Endodermal cell (in vitro differentiated cells): Measurements from ENCODE around the gene DCTD. TPM values are rescaled to one million over a fixed set of nuclear protein-coding genes. Genes with fewer than 3 reads are reported as not detected.

Experiments used
- DNase-seq: peaks from one replicate; pipeline ENCODE4 v3.0.0-alpha.2; 2017
- H3K27ac ChIP-seq: 2 replicates; pipeline ENCODE4 v1.5.1; 2013; ENCODE audit warnings: mild to moderate bottlenecking, low read depth, low read length, moderate library complexity
- H3K27me3 ChIP-seq: 2 replicates; pipeline ENCODE4 v1.6.1; 2013; ENCODE audit warnings: mild to moderate bottlenecking, low read length, moderate library complexity; ENCODE audit not compliant: insufficient read depth, control insufficient read depth, poor library complexity, severe bottlenecking
- H3K36me3 ChIP-seq: 2 replicates; pipeline ENCODE4 v1.7.0; 2013; ENCODE audit warnings: mild to moderate bottlenecking, low read length, moderate library complexity; ENCODE audit not compliant: control insufficient read depth, insufficient read depth
- H3K4me1 ChIP-seq: one replicate; pipeline ENCODE4 v1.7.0; 2013; ENCODE audit warnings: low read length; ENCODE audit not compliant: control insufficient read depth, insufficient read depth
- H3K4me3 ChIP-seq: 2 replicates; pipeline ENCODE4 v1.5.1; 2013; ENCODE audit warnings: mild to moderate bottlenecking, low read length, moderate library complexity
- H3K9ac ChIP-seq: 2 replicates; pipeline ENCODE4 v1.6.1; 2013; ENCODE audit warnings: mild to moderate bottlenecking, low read length, moderate library complexity; ENCODE audit not compliant: poor library complexity, severe bottlenecking; ENCODE audit errors: extremely low read depth
- H3K9me3 ChIP-seq: 2 replicates; pipeline ENCODE4 v1.6.1; 2013; ENCODE audit warnings: mild to moderate bottlenecking, low read length, moderate library complexity; ENCODE audit not compliant: control insufficient read depth
- H3K27ac Mint-ChIP-seq: 2 replicates; pipeline ENCODE4 v1.8.0; 2020; ENCODE audit warnings: mixed read lengths
- H3K27me3 Mint-ChIP-seq: 2 replicates; pipeline ENCODE4 v1.8.0; 2021; ENCODE audit warnings: mild to moderate bottlenecking, mixed read lengths; ENCODE audit not compliant: insufficient read depth
- H3K36me3 Mint-ChIP-seq: 2 replicates; pipeline ENCODE4 v1.8.0; 2020; ENCODE audit warnings: low read depth, mixed read lengths
- H3K4me1 Mint-ChIP-seq: 2 replicates; pipeline ENCODE4 v1.8.0; 2020; ENCODE audit warnings: mixed read lengths
- H3K4me3 Mint-ChIP-seq: 2 replicates; pipeline ENCODE4 v1.8.0; 2020; ENCODE audit warnings: mild to moderate bottlenecking, moderate library complexity, mixed read lengths
- H3K9me3 Mint-ChIP-seq: 2 replicates; pipeline ENCODE4 v1.8.0; 2020; ENCODE audit warnings: mild to moderate bottlenecking, mixed read lengths
- WGBS, 2 experiments: methylation state at CpG; one replicate each; pipeline versions ENCODE4 v1.1.5 to v1.1.7; 2013; ENCODE audit warnings: missing lambda C conversion rate in 2 of 2, mixed read lengths in 1 of 2; ENCODE audit not compliant: insufficient coverage in 1 of 2, insufficient read length in 1 of 2; 5-methylcytosine and 5-hydroxymethylcytosine counted together
- total RNA-seq, 2 donors: library from RNA; stranded (reverse); fragmentation: NEBNext Ultra II Directional in 1 of 2; extraction: Animal tissue kit (Norgen Biotek cat#: 25700) in 1 of 2; gene quantifications; 2 replicates in 1 of 2; 3 replicates in 1 of 2; pipeline ENCODE4 v1.2.1, GENCODE V29; 2021
- TF ChIP-seq, protein P1 (sequence below): fragments of 200-600 bp; sonication (generic); conservative IDR thresholded peaks from 2 replicates; pipeline ENCODE4 v1.5.0; 2021; ENCODE audit warnings: antibody characterized with exemption, mild to moderate bottlenecking

DCTD gene
- total RNA-seq, 2 donors from 2014 or later, result 104 to 111 TPM

- peaks cover 28% of the 10 kb centered on the region for H3K9me3 Mint-ChIP-seq
- DNase-seq, result no peak
- H3K36me3 Mint-ChIP-seq, result no peaks in the 10 kb centered on the region
- Histone ChIP-seq H3K4me1 (no peaks in the 10 kb centered on the region), H3K27me3 (no peaks in the 10 kb centered on the region), H3K27ac (no peak overlapping the region), H3K9me3 (peaks cover 15% of the 10 kb centered on the region), H3K4me3 (no peak overlapping the region), H3K36me3 (no peaks in the 10 kb centered on the region), H3K9ac (no peak overlapping the region)
- no peaks in the 10 kb centered on the region for H3K4me1 Mint-ChIP-seq
- H3K4me3 Mint-ChIP-seq, result no peak overlapping the region
- TF ChIP-seq, protein P1, sequence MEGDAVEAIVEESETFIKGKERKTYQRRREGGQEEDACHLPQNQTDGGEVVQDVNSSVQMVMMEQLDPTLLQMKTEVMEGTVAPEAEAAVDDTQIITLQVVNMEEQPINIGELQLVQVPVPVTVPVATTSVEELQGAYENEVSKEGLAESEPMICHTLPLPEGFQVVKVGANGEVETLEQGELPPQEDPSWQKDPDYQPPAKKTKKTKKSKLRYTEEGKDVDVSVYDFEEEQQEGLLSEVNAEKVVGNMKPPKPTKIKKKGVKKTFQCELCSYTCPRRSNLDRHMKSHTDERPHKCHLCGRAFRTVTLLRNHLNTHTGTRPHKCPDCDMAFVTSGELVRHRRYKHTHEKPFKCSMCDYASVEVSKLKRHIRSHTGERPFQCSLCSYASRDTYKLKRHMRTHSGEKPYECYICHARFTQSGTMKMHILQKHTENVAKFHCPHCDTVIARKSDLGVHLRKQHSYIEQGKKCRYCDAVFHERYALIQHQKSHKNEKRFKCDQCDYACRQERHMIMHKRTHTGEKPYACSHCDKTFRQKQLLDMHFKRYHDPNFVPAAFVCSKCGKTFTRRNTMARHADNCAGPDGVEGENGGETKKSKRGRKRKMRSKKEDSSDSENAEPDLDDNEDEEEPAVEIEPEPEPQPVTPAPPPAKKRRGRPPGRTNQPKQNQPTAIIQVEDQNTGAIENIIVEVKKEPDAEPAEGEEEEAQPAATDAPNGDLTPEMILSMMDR, result no peak
- no peaks in the 10 kb centered on the region for H3K27me3 Mint-ChIP-seq
- H3K27ac Mint-ChIP-seq, result no peak overlapping the region
- WGBS, 2 experiments, result 94 to 97% methylated on average over 2 of the region's 2 CpGs
Observed at GRCh38 chr4:182955411-182955810, 38.2 kb upstream of the DCTD start.

DNA sequence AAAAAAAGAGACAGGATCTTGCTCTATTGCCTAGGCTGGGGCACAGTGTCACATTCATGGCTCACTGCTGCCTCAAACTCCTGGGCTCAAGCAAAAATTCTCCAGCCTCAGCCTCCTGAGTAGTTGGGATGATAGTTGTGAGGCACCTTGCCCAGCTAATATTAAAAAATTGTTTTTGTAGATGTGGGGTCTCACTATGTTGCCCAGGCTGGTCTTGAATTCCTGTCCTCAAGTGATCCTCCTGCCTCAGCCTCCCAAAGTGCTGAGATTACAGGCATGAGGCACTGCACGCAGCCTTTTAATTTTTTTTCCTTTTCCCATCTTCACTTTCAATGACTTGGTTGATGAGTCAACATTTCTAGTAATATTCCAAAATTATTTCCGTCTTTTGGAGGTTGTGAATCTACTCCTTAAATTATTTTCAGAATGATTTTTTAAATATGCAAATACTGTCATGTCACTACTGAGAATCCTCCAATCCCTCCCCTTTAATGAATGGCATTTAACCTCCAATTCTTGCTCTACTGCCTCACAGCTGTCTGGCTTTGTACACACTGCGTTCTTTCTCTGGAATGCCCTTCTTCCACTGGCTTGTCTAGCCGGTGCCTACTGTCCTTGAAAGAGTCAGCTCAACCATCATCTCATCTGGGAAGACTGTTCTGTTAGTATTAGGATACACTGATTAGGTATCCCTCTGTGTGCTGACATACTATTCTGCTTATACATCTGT is 27.5 kb upstream of the DCTD start:
- Mint-ChIP-seq H3K4me1 (peaks cover 7% of the 10 kb centered on the region), H3K9me3 (no peaks in the 10 kb centered on the region), H3K27ac (no peak overlapping the region), H3K27me3 (peaks cover 7% of the 10 kb centered on the region), H3K4me3 (no peak overlapping the region), H3K36me3 (no peaks in the 10 kb centered on the region)
- 85% methylated on average over 2 to 4 of the region's 4 CpGs for WGBS, 2 experiments
- H3K9me3 ChIP-seq, result no peaks in the 10 kb centered on the region
- no peak for DNase-seq
- H3K27ac ChIP-seq, result no peak overlapping the region
- H3K4me1 ChIP-seq, result no peaks in the 10 kb centered on the region
- H3K27me3 ChIP-seq, result peaks cover 7% of the 10 kb centered on the region
- H3K4me3 ChIP-seq, result no peak overlapping the region
- TF ChIP-seq, protein P1, result no peak
- no peak overlapping the region for H3K9ac ChIP-seq
- no peaks in the 10 kb centered on the region for H3K36me3 ChIP-seq

GRCh38 chr4:182939680-182940079 is 22.5 kb upstream of the DCTD start:
- Histone ChIP-seq H3K4me3 (no peak overlapping the region), H3K36me3 (no peaks in the 10 kb centered on the region), H3K27ac (no peak overlapping the region), H3K9me3 (no peaks in the 10 kb centered on the region), H3K27me3 (peaks cover 7% of the 10 kb centered on the region), H3K4me1 (no peaks in the 10 kb centered on the region), H3K9ac (no peak overlapping the region)
- H3K27me3 Mint-ChIP-seq, result peaks cover 14% of the 10 kb centered on the region
- H3K36me3 Mint-ChIP-seq, result no peaks in the 10 kb centered on the region
- WGBS, 2 experiments, result 94 to 100% methylated on average over 3 to 9 of the region's 9 CpGs
- no peak overlapping the region for H3K27ac Mint-ChIP-seq
- no peak overlapping the region for H3K4me3 Mint-ChIP-seq
- no peak for DNase-seq
- H3K9me3 Mint-ChIP-seq, result peaks cover 3% of the 10 kb centered on the region
- TF ChIP-seq, protein P1, result no peak
- no peaks in the 10 kb centered on the region for H3K4me1 Mint-ChIP-seq
